GM19468 (cell line): ENCODE data around the gene KRTAP10-8.
"Not testable (repeated sequence)": the region's sequence is repeated elsewhere in the genome, so short reads cannot be mapped to it uniquely, and the experiment has no call there.

Experiments used
- ATAC-seq: cut with Tn5 transposase; IDR thresholded peaks from one replicate; pipeline ENCODE4 v1.9.1; 2021; ENCODE audit warnings: mild to moderate bottlenecking, moderate library complexity, moderate number of reproducible peaks; ENCODE audit not compliant: unreplicated experiment; ENCODE audit errors: extremely low read depth

KRTAP10-8 gene

DNA sequence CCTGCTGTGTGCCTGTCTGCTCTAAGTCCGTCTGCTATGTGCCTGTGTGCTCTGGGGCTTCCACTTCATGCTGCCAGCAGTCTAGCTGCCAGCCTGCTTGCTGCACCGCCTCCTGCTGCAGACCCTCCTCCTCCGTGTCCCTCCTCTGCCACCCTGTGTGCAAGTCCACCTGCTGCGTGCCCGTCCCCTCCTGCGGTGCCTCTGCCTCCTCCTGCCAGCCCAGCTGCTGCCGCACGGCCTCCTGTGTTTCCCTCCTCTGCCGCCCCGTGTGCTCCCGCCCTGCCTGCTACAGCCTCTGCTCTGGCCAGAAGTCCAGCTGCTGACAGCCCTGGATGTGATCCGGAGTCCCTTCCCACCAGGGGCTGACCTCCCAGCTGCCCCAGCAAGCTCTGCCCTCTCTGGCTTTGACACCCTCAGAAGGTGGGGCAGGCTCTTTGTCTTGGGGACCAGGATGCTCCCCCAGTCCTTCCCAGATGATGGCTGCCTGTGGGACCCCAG is 26.0 kb downstream of the KRTAP10-8 start:
- not testable (repeated sequence) for ATAC-seq

DNA sequence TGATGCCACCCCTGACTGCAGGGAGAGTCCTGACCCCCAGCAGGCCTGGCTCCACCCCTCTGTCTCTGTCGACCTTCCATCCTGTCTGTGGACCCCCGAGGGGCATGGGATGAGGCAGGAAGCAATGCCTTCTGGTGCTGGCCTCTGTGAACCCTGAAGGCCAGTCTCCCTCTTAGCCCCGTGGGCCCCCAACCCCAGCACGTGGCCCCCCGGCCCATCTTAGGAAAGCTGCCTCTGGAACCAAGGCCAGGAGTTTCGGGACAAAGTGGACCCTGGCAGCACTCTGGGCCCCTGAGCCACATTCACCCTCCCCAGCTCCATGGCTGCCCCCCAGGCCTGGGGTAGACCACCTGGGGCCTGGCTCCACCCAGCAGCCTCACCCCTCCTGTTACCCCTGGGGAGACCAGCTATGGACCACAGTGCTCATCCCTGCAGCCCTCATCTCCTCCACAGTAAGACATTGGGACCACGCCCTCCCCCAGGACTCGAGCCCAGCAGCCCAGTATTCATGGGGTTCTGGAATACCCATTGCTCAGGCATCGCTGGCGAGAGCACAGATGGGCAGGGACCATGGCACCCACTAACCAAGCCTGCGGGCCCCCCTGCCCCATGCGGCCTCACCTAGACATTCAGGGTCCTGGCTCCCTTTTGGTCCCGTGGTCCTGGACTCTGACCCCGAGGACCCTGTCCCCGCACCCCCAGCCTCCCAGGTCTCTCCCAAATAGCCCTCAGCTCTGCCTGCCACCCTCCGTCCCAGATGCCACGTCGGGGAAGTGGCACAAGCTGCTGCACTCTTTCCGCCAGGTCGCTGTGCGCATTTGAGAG is 26.8 kb downstream of the KRTAP10-8 start:
- ATAC-seq: not testable (repeated sequence)

DNA sequence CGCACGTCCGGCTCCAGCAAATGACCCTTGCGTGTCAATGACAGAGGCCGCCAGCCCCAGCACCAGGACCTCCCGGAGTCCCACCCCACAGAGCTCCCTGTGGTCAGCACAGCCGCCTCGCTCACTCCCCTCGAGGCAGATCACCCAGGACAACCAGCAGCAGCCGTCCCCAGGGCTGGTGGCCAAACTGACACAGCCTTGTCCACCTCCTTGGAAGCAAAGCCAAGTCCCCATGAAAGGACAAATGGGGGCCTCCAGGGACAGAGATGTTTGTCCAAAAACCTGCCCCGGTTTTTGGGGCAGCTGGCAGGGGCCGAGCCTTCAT is 27.4 kb downstream of the KRTAP10-8 start:
- no peak for ATAC-seq

DNA sequence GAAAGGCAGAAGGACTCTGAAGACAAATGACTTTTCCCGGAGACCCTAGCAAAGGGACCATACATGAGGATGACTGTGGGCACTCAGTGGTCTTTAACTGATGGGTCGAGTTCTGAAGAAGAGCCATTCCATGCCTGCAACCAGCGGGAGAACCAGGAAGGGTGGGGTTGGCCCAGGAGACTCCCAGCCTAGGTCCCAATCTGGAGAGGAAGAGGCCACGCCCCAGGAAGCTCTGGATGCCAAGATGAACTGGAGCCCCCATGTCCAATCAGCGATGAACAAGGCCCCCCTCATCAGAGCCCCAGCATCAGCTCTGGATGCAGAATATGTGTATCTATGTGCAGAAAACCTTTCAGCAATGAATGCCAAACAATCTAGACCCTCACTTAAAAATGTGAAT is 28.9 kb downstream of the KRTAP10-8 start:
- ATAC-seq: no peak

DNA sequence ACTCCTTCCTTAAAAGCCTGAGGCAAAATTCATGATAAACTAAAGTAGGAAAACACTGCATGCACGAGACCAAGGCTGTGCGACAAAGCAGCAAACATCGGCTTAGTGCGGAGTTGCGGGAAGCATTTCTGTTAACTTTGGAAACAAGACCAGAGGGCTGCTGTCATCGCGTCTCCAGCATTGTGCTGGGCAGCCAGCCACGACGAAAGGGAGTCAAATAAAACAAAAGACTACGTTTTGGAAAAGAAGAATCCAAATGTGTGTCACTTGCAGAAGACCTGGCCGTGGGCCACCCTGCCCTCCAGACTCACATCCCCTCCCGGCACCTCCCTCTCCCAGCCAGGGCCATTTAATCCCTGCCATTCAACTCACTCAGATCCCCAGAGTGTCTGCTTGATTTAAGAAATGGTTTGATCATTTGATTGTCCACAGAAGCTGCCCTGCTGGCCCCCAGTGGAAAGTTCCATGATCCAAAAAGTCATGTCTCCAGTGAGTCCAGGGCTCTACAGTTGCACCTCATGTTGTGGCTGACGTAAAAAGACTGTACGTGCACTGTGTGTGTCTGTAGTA is 31.9 kb downstream of the KRTAP10-8 start:
- ATAC-seq: no peak

DNA sequence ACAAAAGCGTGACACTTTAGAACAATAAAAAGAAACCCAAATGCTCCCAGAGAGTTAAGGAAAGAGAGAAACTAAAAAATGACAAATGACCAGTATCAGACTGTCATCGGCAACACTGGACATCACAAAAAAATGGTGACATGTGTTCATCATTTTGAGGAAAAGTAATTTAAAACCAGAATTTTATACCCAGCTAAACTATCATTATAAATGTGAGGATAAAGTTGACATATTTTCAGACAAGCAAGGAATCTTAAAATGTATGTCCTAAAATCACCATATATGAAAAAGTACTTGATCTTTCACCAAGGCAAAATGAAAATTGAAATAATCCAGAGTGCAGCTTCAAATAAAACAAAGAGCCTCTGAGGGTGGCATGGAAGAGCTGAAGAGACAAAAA is 33.0 kb downstream of the KRTAP10-8 start:
- ATAC-seq: no peak

DNA sequence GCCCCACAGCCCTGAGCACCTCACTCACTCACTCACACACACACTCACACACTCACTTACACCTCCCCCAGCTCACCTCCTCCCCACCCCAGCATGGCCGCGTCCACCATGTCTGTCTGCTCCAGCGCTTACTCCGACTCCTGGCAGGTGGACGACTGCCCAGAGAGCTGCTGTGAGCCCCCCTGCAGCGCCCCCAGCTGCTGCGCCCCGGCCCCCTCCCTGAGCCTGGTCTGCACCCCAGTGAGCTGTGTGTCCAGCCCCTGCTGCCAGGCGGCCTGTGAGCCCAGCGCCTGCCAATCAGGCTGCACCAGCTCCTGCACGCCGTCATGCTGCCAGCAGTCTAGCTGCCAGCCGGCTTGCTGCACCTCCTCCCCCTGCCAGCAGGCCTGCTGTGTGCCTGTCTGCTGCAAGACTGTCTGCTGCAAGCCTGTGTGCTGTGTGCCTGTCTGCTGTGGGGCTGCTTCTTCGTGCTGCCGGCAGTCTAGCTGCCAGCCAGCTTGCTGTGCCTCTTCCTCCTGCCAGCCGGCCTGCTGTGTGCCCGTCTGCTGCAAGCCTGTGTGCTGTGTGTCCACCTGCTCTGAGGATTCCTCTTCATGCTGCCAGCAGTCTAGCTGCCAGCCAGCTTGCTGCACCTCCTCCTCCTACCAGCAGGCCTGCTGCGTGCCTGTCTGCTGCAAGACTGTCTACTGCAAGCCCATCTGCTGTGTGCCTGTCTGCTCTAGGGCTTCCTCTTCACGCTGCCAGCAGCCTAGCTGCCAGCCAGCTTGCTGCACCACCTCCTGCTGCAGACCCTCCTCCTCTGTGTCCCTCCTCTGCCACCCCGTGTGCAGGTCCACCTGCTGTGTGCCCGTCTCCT is 34.7 kb downstream of the KRTAP10-8 start, which contains the start of gene KRTAP10-11:
KRTAP10-11 (plus strand) TSS at position 49 of the 856 bp plus-strand sequence; CDS start at position 94, 45 bp downstream.
- ATAC-seq: not testable (repeated sequence)

DNA sequence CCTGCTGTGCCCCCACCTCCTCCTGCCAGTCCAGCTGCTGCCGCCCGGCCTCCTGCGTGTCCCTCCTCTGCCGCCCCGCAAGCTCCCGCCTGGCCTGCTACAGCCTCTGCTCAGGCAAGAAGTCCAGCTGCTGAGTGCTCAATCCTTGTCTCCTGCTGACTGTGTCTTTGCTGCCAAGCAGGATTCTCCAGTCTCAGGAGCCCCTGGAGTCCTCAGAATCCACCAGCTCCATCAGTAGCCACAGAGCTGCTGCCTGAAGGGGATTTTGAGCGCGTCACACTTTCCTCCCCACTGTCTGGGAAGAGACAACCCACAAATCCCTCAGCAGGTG is 35.3 kb downstream of the KRTAP10-8 start:
- ATAC-seq: no peak

DNA sequence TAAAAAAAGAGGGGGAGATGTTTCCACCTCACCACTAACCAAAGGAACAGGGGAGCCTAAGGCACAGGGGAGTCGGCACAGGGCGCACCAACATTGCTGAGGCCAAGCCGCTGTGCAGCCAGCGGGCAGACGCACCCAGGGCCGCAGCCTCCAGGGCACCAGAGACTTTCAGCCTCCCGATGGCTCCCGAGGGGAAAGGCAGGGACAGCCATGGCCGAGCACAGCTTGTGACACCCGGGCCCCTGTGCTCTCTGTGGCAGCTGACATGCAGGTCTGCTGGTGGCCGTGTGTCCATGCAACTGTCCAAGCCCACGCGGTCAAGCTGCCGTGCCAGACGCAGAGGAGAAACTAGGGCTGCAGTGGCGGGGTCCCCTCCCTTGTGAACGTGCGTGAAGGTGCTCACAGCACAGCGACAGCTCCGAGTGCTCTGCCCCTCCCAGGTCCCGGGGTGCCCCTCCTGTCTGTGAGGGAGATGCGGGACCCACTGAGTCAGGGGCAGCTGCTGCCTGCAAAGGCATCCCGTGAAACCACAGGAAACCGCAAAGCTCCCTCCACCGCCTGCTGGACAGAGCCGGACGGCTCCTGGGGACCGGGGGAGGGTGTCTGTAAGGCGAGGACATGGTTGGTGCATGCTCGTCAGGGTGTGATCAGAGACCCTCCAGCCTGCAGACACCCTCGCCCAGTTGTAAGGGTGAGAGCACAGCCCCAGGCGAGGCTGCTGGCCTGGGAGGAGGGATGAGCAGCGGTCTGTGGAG is 36.9 kb downstream of the KRTAP10-8 start:
- ATAC-seq: no peak

DNA sequence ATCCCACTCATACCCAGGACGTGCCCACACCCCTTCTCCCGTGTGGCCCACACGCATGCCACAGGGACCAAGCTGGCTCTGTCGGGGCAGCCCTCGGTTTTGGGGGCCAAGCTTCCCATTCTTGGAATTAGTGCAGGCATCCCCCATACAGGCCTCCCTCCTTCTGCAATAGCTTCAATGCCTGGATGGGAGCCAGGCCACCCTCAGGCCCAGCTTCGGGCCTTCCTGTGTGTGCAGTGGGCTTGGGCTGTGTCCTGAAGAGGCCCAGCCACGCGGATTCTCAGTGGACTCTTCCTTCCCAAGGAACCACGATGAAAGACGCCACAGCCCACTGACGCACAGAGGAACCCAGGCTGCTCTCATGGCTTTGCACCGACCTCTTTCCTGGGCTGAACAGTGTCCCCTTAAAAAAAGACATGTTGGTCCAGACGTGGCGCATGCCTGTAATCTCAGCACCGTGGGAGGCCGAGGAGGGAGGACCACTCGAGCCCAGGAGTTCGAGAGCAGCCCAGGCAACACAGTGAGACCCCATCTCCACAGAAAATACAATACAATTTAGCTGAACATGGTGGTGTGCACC is 37.7 kb downstream of the KRTAP10-8 start:
- ATAC-seq: no peak

DNA sequence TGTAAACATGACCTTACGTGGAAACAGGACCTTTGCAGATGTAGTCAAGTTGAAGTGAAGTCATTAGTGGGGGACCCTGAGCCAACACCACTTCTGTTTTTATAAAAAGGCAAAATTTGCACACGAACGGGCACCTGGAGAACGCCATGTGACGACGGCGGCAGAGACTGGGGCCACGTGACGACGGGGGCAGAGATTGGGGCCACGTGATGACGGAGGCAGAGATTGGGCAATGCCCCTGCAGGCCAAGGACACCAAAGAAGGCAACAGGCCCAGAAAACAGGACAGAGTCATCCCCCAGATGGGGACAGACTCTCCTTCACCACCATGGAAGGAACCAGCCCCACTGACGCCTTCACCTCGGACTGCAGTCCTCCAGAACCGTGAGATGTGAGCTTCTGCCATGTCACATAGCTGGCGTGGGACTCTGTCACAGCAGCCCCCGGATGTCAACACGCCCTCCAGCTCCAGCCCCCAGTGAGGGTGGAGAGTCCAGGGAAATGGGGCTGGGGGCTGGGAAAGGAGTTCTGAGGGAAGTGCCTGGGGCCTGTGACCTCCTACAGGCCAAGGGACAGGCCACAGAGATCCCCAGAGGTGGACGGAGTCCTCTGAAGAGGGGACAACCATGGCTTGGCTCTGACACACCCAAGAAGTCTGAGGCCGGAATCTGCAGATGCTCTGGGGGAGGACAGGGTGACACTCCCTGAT is 38.5 kb downstream of the KRTAP10-8 start:
- no peak for ATAC-seq

DNA sequence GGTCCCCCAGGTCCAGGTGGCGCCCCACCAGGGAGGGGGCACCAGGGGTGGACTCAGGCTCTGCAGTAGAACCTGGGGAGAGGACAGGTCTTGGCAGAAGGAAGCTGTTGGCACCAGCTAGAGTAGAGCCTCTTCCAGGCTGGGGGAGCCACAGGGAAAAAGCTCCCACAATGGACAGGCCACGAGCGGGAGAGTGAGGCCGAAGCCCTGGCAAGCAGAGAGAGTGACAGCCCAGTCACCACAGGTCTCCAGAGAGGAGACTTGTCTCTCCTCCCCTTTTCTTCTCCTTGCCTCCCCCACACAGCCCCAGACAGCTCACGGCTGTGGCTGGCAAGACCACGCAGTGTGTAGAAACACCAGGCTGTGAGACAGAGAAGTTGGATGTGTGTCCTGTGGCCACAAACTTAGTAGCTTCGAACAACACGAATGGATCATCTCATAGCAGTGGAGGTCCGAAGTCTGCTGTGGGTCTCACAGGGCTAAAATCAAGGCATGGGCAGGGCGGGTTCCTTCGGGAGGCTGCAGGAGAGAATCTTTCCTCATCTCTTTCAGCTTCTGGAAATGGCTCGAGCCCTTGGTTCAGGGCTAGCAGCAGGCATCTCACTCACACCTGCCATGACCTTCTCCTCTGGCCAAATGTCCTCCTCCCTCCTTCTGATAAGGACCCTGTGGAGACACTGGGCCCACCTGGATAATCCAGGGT is 39.2 kb downstream of the KRTAP10-8 start:
- ATAC-seq: no peak

DNA sequence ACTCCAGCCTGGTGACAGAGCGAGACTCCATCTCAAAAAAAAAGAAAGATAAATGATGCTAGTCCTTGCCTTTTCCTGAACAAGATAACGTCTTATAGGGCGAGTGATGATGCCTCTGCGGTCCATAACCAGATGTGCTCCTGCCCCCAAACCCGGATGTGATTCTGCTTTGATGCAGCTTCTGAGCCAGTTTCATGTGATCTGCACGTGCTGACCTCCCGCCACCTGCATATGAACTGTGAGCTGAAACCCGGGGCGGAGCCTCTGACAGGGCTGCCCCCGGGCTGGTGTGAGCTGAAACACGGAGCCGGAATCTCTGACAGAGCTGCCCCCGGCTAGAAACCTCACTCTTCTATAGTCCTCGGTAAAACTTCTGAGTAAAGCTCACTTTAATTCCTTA is 41.2 kb downstream of the KRTAP10-8 start:
- ATAC-seq: no peak

DNA sequence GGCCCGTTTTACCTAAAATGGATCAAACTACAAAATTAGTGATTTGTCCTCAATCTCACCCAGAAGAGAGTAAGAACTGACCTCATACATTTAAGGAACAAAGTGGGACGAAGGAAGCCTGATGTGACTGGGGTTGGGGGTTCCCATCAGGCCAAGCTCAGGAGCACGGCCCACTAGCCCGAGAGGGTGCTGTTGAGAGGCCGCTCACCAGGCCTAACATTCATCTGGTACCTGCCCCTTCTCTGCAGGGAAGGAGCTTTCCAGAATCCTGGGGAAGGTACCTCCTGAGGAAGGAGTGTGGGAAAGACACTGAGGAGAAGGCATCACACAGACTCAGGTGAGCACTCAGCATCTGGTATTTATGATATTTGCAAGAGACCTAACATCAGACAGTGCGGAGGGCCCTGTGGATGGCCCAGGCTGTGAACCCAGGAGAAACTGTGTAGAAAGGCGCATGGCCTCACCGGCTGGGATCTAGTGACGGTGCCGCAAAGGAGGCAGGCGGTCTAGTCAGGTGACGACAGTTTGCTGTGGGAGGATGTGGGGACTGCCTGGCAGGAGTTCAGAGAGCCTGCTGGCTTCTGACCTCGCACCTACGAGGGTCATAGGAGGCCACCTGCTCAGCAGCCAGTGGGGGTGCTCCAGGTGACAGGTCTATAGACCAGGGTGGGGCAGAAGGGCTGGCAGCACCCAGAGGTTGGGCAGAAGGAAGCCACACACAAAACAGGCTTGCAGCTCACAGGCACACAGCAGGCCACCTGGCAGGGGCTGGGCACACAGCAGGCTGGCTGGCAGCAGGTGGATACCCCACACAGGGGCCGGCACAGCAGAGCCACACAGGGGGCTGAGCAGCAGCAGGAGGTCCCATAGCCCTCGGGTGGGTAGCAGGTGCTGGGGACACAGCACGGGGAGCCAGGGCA is 42.0 kb downstream of the KRTAP10-8 start:
- no peak for ATAC-seq

DNA sequence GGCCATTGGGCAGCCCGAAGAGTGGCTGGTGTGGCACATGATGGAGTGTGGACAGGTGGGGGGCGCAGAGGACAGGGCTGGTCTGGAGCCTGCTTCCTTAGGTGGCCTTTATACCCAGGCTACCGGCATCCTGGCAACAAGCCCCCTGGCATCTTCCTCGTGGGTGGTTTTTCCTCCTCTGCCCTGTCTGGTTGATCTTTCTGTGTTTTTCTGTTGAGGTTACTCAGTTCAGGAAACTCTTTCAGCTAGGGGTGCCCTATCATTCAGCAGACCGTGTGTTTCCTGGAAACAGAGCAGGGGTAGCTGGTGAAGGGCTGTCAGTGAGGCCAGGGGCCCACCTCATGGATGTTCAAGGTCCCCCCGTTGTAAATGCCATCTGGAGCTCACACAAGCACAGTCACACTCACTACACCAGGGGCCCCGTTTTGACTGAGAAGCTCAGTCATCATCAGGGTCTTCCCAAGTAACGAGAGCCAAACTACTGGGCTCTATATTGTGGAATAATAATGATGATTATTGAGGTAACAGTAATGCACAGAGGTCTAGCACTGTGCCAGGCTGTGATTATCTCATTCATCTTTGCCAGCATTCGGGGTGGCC is 42.8 kb downstream of the KRTAP10-8 start, which contains the start of gene KRTAP12-4:
KRTAP12-4 (minus strand) TSS at position 84 of the 600 bp plus-strand sequence; CDS start at position 39, 45 bp downstream.
- no peak for ATAC-seq

DNA sequence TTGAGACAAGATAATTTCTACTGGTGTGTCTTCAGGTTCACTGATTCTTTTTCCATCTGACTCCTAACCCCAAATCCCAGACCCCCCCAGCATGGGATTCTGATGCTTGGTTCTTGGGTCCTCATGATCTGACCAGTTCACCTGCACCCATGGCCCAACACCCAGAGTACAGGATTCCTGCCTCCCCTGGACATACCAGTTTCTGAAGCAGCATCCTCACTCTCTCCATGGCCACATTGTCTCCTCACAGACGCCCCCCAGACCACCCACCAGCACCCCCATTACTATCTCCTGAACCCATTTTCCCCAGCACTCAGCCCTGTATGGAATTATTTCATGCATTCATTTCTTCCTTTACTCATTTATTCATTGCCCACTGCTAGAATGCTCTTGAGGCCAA is 45.0 kb downstream of the KRTAP10-8 start:
- ATAC-seq: no peak
